ENCODE measurements around the gene MRPL22. TPM values are rescaled to one million over a fixed set of nuclear protein-coding genes. Genes with fewer than 3 reads are reported as not detected.
A peak's percentile ranks its signal among the peaks of the same experiment; 100 is the strongest.
"Not testable (repeated sequence)": the region's sequence is repeated elsewhere in the genome, so short reads cannot be mapped to it uniquely, and the experiment has no call there.

Gene MRPL22
- total RNA-seq, 1 donor from 2014 or later = 57.1 TPM

DNA sequence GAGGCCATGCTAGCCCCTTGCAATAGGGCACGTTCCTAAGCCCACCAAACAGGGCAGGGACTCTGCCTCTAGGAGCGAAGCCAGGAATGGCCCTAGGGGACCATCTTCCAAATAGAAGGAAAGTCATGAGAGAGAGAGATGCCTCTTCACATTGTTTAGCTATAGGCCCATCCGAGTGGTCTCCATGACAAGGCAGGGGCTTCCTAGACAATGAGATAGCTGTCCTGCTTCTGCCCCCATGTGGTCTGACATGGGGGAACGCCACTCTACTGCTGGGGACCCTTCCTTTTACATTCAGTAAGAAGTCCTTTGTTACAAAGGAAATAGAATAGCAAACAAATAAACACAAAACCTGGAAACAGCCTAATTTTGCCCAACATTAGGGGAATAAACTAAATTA, 54.8 kb downstream of the MRPL22 start:
- Mint-ChIP-seq H3K9me3 (ENCODE audit: low read depth) (peaks cover 3% of the 10 kb centered on the region), H3K4me1 (ENCODE audit: low read depth) (no peaks in the 10 kb centered on the region), H3K36me3 (ENCODE audit: insufficient read depth) (no peaks in the 10 kb centered on the region)

DNA sequence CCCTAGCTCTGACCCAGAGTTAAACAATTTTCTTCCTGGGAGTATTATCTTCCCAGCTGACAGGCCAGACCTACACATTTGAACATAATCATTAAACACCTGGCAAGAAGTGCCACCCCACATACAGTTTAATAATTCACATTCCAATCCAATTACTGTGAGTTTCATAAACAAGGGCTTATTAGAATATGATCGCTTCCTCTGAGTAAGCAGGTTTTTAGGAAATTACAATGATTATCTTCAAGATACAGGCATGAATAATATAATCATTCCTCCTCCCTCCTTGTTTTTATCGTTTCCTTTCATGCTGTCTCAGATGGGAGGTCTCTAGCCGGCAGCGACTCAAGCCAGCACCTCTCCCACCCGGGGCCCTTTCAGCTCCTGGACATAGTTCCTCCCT, 56.9 kb downstream of the MRPL22 start:
- H3K27me3 Mint-ChIP-seq = no peaks in the 10 kb centered on the region
- TF ChIP-seq CTCF (IDR thresholded peaks at IDR 0.05; ENCODE audit: unreplicated experiment) = no peak
- H3K4me3 Mint-ChIP-seq (ENCODE audit: low read depth) = no peak overlapping the region

More for the DNA sequence above, 54.8 kb downstream of the MRPL22 start:
- no peak for DNase-seq (ENCODE audit: low spot score, unreplicated experiment)
- TF ChIP-seq CTCF (IDR thresholded peaks at IDR 0.05; ENCODE audit: unreplicated experiment) = no peak
- H3K27ac Mint-ChIP-seq = no peak overlapping the region
- H3K4me3 Mint-ChIP-seq (ENCODE audit: low read depth) = no peak overlapping the region
- no peaks in the 10 kb centered on the region for H3K27me3 Mint-ChIP-seq

DNA sequence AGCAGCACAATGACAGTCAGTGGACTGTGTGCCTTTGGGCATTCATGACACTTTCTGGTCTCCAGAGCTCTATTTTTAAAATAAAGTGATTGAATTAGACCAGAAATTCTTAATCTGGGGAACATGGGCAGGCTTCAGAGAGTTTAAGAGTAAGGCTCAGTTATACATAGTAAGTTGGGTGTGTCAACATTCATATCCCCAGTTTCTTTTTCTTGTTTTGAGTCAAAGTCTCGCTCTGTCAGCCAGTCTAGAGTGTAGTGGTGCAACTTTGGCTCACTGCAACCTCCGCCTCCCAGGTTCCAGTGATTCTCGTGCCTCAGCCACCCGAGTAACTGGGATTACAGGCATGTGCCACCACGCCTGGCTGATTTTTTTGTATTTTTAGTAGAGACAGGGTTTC, 59.0 kb downstream of the MRPL22 start:
- no peak for TF ChIP-seq CTCF (IDR thresholded peaks at IDR 0.05; ENCODE audit: unreplicated experiment)
- no peaks in the 10 kb centered on the region for H3K36me3 Mint-ChIP-seq (ENCODE audit: insufficient read depth)
- no peak for DNase-seq (ENCODE audit: low spot score, unreplicated experiment)
- H3K9me3 Mint-ChIP-seq (ENCODE audit: low read depth) = peaks cover 3% of the 10 kb centered on the region
- no peaks in the 10 kb centered on the region for H3K27me3 Mint-ChIP-seq
- no peak overlapping the region for H3K4me3 Mint-ChIP-seq (ENCODE audit: low read depth)
- H3K27ac Mint-ChIP-seq = no peak overlapping the region
- H3K4me1 Mint-ChIP-seq (ENCODE audit: low read depth) = no peaks in the 10 kb centered on the region

More for the DNA sequence above, 56.9 kb downstream of the MRPL22 start:
- no peaks in the 10 kb centered on the region for H3K36me3 Mint-ChIP-seq (ENCODE audit: insufficient read depth)
- H3K9me3 Mint-ChIP-seq (ENCODE audit: low read depth) = peaks cover 3% of the 10 kb centered on the region
- DNase-seq (ENCODE audit: low spot score, unreplicated experiment) = no peak
- no peaks in the 10 kb centered on the region for H3K4me1 Mint-ChIP-seq (ENCODE audit: low read depth)
- no peak overlapping the region for H3K27ac Mint-ChIP-seq

GRCh38 chr5:155001523-155001922, 60.6 kb downstream of the MRPL22 start:
- no peak overlapping the region for H3K4me3 Mint-ChIP-seq (ENCODE audit: low read depth)
- DNase-seq (ENCODE audit: low spot score, unreplicated experiment) = no peak
- H3K27ac Mint-ChIP-seq = no peak overlapping the region
- H3K4me1 Mint-ChIP-seq (ENCODE audit: low read depth) = no peaks in the 10 kb centered on the region
- H3K36me3 Mint-ChIP-seq (ENCODE audit: insufficient read depth) = no peaks in the 10 kb centered on the region
- no peaks in the 10 kb centered on the region for H3K27me3 Mint-ChIP-seq
- peaks cover 3% of the 10 kb centered on the region for H3K9me3 Mint-ChIP-seq (ENCODE audit: low read depth)
- no peak for TF ChIP-seq CTCF (IDR thresholded peaks at IDR 0.05; ENCODE audit: unreplicated experiment)

DNA sequence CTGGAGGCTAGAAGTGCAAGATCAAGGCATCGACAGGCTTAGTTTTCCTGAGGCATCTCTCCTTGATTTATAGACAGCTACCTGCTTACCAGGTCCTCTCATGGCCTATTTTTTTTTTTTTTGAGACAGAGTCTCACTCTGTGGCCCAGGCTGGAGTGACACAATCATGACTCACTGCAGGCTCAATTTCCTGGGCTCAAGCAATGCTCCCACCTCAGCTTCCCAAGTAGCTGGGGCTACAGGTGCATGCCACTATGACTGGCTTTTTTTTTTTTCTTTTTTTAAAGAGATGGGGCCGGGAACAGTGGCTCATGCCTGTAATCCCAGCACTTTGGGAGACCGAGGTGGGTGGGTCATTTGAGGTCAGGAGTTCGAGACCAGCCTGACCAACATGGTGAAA, 61.8 kb downstream of the MRPL22 start:
- not testable (repeated sequence) for H3K9me3 Mint-ChIP-seq (ENCODE audit: low read depth); H3K4me3 Mint-ChIP-seq (ENCODE audit: low read depth); DNase-seq (ENCODE audit: low spot score, unreplicated experiment); H3K27ac Mint-ChIP-seq; H3K36me3 Mint-ChIP-seq (ENCODE audit: insufficient read depth); H3K27me3 Mint-ChIP-seq; H3K4me1 Mint-ChIP-seq (ENCODE audit: low read depth)

- no peak overlapping the region for H3K4me3 Mint-ChIP-seq (ENCODE audit: low read depth)
- H3K36me3 Mint-ChIP-seq (ENCODE audit: insufficient read depth) = no peaks in the 10 kb centered on the region
- H3K27ac Mint-ChIP-seq = no peak overlapping the region
- peak; percentile 46 for TF ChIP-seq CTCF (IDR thresholded peaks at IDR 0.05; ENCODE audit: unreplicated experiment)
- no peaks in the 10 kb centered on the region for H3K27me3 Mint-ChIP-seq
- DNase-seq (ENCODE audit: low spot score, unreplicated experiment) = no peak
- H3K9me3 Mint-ChIP-seq (ENCODE audit: low read depth) = peaks cover 3% of the 10 kb centered on the region
- H3K4me1 Mint-ChIP-seq (ENCODE audit: low read depth) = no peaks in the 10 kb centered on the region
Measured at GRCh38 chr5:155004138-155004744, 63.4 kb downstream of the MRPL22 start.

GRCh38 chr5:155006265-155006664, 65.4 kb downstream of the MRPL22 start:
- H3K27me3 Mint-ChIP-seq; H3K9me3 Mint-ChIP-seq (ENCODE audit: low read depth); H3K27ac Mint-ChIP-seq; H3K4me1 Mint-ChIP-seq (ENCODE audit: low read depth); H3K36me3 Mint-ChIP-seq (ENCODE audit: insufficient read depth); H3K4me3 Mint-ChIP-seq (ENCODE audit: low read depth); DNase-seq (ENCODE audit: low spot score, unreplicated experiment): not testable (repeated sequence)

All from progenitor cell of endocrine pancreas (in vitro differentiated cells).